ENCODE data around the gene KRT3. TPM values are rescaled to one million over a fixed set of nuclear protein-coding genes. Genes with fewer than 3 reads are reported as not detected.

Gene KRT3
- total RNA-seq, 1 donor from 2014 or later: not detected

DNA sequence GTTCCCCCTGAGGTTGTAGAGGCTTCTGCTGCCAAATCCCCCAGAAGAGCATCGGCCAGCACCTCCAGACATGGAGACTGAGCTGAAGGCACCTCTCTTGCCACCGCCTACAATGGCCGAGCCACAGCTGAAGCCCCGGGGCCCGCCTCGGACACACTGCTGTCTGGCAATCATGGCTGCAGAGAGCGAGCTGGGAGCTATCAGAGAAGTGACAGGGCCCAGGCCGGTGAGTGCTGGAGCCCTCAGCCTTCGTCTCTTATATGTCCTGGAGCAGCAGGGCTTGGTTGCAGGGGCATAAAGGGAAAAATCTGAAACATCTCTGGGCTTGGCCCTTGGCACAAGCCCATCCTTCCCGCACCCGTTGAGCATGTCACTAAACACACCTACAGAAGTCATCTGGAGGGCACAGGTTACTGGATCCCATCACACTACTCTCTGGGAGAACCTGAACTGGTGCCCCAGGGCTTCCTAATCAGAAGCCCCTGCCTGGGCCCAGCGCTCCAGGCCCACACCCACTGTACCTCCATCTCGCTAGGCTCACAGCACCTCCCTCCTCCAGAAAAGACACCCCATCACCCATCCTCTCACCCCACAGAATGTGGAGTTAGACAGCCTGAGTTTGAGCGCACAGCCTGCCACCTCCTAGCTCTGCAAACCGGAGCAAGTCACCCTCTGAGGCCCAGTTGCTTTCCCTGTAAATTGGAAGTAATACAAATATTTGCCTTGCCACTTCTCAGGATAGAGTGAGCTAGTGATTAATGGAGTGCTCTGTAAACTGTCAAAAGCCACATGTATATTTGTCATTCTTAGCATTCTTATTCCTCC lies 18.2 kb upstream of the KRT3 start, which contains the start of gene KRT4:
TSS of gene KRT4 (minus strand) at position 232 of the 825 bp plus-strand sequence. CDS start at position 174, 58 bp downstream.
- DNase-seq (ENCODE audit: low spot score): no peak

DNA sequence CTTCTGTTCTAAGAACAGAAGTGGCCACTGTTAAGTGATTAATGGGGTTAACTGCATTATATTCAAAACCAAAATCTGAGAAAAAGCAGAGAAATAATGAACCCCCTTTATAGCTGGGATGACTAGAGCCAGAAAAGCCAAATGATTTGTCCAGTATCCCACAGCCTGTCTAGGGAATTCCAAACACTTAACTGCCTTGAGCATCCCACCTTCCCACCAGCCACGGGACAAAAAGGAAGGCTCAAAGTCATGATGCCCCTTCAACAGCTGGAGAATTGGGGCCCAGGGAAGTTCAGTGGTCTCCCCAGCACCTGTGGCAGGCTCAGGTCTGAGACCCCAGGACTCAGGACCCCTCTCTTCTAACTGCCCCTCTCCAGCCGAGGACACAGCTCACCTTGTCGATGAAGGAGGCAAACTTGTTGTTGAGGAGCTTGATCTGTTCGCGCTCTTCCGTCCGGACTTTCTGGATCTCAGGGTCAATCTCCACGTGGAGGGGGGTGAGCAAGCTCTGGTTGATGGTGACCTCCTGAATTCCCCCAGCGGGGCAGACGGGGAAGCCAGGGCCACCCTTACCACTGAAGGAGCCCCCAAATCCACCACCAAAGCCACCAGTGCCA lies 17.4 kb upstream of the KRT3 start:
- DNase-seq (ENCODE audit: low spot score): no peak

DNA sequence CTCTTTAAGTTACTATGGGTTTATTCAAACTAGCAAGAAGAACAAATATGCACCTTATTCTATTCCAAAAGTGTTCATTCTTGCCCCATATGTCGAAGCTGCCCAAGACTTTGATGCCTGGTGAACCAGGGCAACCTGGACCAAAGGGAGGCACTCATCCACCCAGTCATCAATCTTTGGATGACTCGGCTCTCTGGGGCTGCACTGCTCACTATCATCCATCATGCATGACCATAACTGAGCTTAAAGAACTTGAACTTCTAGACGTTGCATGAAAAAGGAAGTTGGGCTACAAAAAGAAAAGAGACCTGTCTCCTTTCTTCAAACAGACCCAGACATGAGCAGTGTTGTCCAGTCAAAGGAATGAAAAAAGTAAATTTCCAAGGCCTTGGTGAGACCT lies 16.8 kb upstream of the KRT3 start:
- DNase-seq (ENCODE audit: low spot score): no peak

DNA sequence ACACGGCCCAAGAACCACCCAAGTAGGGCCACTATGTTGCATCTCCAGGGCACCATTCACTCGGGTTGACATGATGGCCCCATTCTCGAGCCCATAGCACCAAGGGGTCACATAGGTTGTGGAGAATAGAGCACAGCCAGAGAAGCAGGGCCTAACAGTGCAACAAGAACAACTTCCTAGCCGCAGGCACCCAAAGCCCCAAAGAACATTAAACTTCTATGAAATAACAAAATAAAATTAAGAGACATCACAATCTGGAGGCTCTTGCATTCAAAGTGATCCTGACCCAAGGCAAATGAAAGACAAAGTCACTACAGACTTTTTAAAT lies 16.1 kb upstream of the KRT3 start:
- DNase-seq (ENCODE audit: low spot score): no peak

DNA sequence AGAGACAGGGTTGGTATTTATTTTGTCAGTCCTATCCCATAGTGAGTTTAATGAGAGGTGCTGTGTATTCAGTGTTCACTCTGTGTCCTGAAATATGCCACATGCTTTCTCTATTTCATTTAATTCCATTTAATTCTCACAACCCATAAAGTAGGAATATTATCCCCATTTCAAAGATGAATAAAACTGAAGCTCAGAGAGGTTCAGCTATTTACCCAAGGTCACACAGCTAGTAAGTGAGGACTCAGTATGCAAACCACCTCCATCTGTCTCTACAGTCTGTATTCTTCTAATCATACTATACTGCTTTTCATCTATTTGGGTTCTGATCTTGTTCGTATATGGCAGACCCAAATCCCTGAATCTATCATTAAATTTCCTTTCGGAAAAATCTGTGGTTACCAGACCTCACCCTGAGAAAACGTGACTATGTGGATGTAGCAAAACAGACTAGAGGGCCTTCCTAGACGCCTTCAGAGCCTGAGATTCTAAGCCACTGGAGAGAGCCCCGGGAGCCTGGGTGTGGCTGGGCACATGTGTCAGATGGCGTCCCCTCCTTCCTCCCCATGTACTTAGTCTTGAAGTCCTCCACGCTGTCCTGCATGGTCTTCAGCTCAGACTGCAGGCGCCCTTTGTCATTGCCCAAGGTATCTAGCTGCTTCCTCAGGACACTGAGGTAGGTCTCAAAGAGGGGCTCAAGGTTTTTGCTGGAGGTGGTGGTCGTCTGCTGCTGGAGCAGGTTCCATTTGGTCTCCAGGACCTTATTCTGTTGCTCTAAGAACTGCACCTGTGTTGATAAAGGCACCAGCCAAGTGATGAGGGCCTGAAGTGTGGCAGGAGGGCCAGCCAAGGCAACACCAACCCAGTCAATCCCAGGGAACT lies 15.5 kb upstream of the KRT3 start:
- no peak for DNase-seq (ENCODE audit: low spot score)

DNA sequence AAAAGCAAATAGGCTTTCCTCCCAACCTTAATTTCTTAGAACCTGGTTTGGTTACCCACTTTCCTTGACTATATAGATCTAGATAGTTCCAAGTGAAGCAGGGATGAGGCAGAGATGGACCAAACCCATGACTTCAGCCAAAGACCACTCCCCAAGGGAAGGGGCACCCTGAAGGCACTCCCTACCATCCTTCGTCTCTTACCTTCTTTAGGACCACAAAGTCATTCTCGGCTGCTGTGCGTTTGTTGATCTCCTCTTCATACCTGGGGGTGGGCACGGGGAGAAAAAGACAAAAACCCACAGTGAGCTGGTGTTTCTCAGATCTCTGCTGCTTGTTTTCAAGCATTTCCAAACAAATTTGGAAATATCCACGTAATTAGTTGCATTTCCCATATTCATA lies 14.6 kb upstream of the KRT3 start:
- DNase-seq (ENCODE audit: low spot score): no peak

DNA sequence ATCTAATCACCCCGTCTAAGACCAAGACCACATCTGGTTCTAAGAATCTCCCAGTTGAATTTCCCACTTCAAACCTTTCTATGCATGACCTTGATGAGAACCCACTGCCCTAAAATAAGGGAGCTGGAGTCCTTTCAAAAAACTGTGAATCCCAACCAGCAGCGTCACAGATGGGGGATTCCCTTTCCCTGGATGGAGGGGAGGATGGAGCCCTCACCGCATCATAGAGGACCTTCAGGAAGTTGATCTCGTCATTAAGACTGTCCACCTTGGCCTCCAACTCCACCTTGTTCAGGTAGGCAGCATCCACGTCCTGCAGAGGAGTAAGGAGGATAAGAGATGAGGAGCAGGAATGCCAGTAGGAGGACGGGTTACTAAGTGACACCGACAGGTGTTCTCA lies 13.2 kb upstream of the KRT3 start:
- DNase-seq (ENCODE audit: low spot score): no peak

DNA sequence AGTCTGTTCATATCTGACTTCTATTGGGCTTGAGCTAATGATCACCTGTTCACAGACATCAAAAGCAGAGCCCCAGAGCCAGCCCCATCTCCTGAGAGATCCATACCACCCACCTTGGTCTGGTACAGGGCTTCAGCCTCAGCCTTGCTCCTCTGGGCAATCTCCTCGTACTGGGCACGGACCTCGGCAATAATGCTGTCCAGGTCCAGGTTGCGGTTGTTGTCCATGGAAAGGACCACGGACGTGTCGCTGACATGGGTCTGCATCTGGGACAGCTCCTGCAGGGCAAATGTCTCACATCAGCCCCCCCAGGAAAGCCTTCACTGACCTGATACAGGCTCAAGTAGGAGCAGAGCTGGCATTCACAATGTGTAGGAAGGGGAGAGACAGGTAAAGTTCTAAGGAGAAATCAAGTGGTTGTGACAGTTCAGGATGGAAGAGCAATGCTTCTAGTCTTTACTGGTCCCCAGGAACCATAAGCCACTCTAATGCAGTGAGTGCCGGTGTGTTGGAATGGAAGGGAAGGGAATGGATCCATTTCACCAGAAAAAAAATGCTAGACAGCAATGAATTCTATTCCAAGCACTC lies 12.8 kb upstream of the KRT3 start:
- no peak for DNase-seq (ENCODE audit: low spot score)

DNA sequence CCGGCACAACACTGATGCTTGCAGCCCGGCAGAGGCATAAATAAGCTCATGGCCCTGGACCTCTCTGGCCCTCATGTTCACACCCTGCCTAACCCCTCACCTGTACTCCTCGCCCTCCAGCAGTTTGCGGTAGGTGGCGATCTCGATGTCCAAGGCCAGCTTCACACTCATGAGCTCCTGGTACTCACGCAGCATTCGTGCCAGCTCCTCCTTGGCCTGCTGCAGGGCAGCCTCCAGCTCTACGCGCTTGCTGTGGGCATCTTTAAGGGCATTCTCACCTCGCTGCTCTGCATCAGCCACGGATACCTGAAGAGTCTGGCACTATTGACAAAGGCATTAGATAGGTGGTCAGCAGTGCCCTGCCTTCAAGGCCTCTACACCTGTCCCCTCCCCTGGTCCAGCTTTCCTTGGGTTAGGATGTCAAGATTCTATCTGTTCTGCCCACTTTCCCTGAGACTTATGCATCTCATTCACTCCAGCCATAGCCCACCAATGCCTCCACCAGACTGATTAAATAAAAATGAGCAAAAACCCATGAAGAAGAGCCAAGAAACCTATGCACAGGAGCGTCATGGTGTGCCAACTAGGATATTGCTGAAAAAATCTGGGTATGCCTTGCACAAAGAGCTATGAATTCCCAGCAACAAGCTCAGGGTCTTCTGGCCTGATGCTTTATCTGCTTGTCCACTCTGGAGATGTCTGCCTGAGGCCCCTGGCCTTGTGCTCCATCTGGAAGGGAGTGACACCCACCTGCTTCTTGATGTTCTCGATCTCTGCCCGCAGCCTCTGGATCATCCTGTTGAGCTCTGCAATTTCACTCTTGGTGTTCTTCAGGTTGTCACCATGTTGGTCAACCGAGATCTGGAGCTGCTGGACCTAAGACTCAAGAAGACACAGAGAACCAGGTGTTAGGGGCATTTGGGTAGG lies 11.9 kb upstream of the KRT3 start:
- DNase-seq (ENCODE audit: low spot score): no peak

DNA sequence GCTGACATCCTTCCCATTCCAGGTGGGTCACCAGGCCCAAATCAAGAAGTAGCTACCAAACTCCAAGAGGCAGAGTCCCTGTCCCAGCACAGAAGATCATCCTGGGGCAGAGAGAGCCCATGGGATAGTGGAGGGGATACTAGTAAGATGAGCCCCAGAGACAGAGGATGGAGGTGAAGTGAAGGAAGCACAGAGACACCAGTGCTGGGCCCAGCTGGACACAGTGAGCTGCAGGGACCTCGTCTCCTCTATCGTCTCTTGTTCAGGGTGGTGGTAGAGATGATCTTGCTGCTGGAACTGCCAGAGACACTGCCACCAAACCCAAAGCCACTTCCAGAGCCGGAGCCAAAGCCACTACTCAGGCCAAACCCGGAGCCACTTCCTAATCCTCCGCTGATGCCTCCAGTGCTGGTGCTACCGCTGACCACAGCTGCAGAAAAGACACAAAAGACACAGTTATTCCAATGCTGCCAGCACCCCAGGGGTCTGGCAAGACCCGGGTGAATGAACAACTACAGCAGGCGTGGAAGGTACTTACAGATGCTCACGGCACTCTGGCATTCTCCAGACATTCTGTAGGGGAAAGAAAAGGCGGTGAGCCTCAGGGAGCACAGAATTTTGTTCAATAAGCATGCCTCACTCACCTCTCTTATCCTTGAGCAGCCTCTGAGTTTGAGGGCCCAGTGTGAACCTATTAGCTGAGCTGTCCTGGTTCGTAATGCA lies 11.1 kb upstream of the KRT3 start:
- no peak for DNase-seq (ENCODE audit: low spot score)

DNA sequence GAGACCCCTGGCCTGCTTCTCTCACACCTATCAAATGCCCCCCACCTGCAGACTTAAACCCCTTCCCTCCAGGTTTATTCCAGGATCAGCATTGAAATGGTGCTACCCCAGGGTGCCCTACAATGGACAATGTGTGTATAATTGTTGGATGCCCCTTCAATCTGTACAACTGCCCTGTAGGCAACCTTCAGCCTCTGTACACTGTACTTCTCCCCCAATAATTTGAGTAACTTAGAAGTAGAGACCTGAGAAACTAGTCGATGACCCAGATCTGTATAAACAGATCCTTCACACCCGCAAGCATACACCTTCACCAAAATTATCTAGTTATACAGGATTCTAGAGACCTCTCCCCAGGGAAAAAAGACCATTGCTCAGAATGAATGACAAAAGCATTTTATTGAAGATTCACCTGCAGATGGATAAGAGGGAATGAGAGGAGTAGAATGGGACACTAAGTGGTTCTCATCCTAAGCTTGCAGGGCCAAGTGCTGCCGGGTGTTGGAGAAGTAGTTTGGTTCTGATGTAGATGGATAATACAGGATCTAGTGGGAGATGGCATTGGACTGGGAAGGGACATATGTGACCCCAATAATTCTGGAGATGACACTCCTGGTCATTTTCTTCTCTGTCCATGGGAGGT lies 10.4 kb upstream of the KRT3 start:
- DNase-seq (ENCODE audit: low spot score): no peak

DNA sequence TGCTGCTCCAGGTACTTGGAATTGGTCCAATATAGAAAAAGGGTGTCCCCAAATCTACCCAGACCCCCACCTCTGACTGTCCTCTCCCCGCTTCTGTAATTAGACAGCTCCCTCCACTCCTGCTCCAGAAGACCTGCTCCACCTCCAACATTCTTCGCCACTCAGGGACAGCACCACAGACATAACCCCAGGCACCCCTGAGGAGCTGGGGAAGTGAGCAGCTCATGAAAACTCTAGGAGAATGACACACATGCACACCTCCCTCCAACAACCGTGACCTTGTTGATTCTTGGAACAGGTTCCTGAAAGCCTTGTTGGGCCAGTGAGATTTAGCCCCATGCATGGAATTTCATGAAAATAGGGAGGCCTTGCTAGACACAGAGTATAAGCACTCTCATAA lies 9.8 kb upstream of the KRT3 start:
- DNase-seq (ENCODE audit: low spot score): no peak

DNA sequence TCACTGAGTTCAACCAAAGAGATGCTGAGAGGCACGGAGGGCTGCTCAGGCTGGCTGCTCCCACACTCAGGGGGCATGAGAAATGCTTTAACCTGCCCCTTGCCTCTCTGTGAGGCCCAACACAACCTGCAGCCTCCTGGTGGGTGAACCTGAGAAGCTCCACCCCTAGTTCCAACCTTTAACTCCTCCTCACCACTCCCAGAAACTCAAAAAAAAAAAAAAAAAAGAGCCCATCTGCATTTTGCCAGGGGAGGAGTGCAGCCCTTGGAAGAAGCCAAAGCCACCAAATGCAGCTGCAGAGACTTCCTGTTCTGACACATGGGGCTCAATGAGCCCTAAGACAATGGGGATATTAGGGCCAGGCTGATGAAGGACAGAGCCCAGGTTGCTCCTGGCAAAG lies 9.1 kb upstream of the KRT3 start:
- no peak for DNase-seq (ENCODE audit: low spot score)

DNA sequence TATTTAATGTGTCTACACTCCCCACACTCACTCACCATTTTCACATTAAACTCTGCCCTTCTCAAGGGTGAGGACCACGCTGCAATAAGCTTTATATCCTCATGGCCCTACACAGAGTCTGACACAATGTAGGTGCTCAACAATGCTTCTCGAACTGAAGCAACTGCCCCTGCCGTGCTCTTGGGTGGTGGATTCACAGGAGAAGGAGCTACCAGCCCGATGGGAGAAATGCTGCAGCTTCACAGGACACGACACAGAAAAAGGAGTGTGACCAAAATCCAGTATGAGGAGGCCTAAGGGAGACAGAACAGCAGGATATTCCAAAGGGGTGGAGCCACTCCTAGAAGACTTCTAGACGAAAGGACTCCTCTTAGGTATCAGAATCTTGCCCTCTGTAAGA lies 6.5 kb upstream of the KRT3 start:
- no peak for DNase-seq (ENCODE audit: low spot score)

DNA sequence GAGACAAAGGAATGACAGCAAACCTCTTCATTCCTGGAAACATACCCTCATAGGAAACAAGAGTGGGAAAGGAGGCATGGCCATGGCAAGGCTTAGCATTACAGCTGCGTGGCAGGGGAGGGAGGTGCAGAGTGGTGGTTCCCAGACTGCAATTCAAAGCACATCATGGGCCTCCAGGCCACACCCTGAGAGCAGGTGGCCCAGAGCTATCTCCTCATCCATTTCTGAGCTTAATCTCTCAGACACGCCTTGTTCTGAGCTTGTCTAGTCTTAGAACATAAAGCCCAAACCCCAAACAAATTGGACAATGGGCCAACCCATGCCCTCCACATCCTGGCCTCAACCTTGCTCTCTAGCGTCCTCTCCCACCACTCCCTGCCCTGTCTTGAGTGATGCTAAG lies 5.9 kb upstream of the KRT3 start:
- no peak for DNase-seq (ENCODE audit: low spot score)

DNA sequence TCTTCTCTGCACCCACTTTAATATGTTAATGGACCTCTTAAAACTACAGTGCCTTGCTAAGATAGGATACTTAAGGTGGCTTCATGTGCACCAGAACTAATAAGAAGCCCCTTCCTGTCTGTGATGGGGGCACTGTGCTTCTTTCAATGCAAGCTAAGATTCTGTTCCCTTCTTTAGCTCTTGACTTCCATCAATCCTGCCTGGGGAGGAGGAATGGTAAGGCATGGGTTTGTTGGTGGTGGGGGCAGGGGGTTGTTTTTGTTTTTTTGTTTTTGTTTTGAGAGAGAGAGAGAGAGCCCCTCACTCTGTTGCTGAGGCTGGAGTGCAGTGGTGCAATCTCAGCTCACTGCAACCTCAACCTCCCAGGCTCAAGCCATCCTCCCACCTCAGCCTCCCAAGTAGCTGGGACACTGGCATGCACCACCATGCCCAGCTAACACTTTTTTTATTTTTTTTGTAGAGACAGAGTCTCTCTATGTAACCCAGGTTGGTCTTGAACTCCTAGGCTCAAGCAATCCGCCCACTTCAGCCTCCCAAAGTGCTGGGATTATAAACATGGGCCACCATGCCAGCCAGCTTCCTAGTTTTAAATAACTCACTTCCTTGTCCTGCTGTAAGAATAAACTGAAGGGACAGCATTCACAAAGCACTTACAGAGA lies 4.5 kb upstream of the KRT3 start:
- no peak for DNase-seq (ENCODE audit: low spot score)

DNA sequence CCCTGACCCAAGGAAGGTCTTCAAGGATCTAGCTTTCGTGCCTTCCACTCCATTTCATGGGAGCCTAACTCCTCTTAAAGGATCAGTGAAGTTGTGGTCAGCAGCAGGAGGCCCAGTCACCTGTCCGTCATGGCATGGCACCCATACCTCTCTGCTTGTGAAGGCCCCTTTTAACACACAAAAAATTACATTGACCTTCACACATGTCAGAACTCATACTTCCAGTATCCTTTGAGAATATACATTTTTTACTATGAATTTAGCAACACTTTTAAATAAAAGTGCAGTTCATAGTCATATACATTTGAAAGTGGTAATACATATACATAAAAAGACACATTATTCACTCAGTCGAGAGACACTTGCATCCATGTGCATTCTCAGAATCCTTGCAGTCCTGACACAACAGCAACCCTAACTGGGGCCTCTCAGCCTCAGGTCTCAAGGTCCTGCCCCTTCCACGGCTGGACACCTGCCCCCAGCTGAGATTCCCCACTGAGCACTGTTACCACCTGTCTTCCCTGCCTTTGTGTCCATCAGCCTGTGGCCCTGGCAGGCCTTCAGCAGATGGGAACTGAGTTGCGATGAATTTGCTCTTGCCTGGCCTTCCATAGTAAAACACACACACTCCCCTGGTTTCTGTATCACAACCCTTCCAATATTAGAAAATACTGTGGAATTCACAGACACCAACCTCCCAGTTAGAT lies 3.7 kb upstream of the KRT3 start:
- DNase-seq (ENCODE audit: low spot score): no peak

DNA sequence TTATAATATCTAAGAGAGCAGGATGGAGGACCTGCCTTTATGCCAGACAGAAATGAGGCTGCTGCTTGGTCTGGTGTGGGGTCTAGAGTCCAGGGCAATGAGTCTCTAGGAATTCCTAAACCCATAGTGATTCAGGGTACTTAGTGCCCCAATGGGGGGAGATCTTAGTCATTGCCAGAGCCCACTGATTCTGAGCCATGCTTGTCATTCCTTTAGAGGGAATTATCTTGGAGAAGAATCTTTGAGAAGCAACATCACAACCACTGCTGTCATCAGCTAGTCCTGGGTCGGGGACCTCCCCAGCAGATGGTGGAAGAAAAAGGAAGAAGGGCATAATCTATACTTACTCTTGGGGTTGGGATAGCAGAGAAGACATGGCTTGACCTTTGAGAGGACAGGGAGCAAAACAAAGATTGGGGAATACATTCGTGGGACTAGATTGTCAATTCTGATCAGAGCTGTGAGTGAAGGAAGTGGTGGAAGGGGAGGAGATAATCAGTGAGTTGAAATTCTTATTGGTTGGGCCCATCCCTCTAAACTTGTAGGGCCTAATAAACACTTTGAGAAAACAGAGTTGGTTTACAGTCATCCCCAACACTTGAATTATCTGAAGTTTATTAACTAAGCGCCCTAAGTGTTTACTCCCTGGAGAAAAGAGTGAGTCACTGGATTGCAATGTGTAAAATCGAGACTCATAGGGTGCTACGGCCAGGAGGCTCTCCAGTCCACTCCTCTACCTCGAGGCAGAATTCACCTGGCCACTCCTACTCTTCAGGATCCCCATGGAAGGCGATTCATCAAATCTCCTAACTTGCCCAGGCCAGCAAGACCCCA lies 3.0 kb upstream of the KRT3 start:
- no peak for DNase-seq (ENCODE audit: low spot score)
